Subcutaneous adipose tissue (tissue), 4 donors: Measurements from ENCODE around the gene SSH2. TPM values are rescaled to one million over a fixed set of nuclear protein-coding genes. Genes with fewer than 3 reads are reported as not detected.

Experiments used
- total RNA-seq, 4 donors: library from RNA; depleted of rRNA; stranded (reverse); fragments of >200 nt; gene quantifications; one replicate each; pipeline ENCODE4 v1.1.0, GENCODE V29; 2016
- TF ChIP-seq, protein P1 (sequence below): fragments of 450-650 bp; IDR thresholded peaks from one replicate; pipeline ENCODE4 v1.5.1; 2016; ENCODE audit warnings: low read depth, mild to moderate bottlenecking, control low read depth, antibody characterized with exemption, moderate library complexity

The SSH2 gene
- total RNA-seq, 4 donors from 2014 or later = 51.8 to 70.6 (median 61.4) TPM

DNA sequence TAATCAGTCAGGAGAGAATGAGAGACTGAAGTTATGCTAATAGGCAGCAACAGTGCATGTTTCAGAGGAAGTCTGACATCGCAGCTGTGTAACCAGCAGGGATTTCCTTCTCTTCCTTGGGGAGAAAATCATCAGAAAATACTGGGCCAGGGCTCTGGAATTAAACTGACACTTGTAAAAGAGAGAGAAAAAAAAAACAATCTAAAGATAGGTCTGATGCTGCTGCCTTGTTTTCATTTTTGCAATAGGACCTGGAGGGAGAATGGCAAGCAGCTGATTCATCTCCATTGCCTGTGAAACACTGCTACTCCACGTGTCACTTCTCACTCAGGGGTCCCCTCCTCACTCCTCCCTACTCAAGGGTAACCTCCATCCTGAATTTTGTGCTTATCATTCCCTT, 289.6 kb downstream of the SSH2 start:
- TF ChIP-seq, protein P1, sequence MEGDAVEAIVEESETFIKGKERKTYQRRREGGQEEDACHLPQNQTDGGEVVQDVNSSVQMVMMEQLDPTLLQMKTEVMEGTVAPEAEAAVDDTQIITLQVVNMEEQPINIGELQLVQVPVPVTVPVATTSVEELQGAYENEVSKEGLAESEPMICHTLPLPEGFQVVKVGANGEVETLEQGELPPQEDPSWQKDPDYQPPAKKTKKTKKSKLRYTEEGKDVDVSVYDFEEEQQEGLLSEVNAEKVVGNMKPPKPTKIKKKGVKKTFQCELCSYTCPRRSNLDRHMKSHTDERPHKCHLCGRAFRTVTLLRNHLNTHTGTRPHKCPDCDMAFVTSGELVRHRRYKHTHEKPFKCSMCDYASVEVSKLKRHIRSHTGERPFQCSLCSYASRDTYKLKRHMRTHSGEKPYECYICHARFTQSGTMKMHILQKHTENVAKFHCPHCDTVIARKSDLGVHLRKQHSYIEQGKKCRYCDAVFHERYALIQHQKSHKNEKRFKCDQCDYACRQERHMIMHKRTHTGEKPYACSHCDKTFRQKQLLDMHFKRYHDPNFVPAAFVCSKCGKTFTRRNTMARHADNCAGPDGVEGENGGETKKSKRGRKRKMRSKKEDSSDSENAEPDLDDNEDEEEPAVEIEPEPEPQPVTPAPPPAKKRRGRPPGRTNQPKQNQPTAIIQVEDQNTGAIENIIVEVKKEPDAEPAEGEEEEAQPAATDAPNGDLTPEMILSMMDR = no peak

DNA sequence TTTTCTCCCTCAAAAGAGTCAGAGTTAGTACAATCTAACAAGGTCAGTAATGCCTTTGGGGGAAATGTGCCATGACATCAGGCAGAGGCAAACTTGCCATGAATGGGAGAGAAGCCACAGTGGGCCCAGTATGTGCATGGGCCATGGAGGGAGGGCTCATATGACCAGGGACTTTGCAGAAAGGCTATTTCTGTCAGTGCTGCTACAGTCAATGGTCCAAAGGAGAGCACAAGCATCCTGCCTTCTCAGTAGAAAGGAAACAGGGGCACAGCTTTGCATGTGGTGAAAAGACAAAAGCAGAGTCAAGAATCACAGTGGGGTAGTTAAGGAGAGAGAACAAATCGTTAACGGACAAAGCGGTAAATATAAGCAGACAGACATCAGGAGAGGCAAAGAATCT, 296.1 kb downstream of the SSH2 start:
- TF ChIP-seq, protein P1 = no peak

DNA sequence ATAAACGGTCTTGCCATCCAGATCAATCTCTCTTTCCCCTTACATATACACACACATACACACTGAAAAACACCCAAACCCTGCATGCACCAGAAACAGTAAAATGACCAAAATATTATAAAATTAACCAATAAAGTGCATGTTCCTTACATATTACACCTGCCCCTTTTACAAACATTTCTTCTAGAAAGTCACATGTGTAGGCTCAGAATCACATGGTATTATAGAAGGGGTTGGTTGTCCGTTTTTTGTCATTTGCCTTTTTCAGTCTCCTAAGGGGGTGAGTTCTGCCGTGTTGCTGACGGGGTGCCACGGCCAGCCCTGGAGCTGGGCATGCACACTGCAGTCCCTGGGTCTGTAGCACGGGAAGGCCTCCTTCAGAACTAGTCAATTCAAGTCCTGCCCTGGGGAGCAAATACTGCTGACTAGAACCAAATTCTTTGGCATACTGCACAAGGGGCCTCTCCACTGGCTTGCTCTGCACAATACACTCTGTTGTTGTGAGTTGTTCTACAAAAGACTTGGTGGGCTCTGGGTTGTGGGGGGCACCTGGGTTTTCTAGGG, 299.3 kb downstream of the SSH2 start:
- TF ChIP-seq, protein P1 = no peak

DNA sequence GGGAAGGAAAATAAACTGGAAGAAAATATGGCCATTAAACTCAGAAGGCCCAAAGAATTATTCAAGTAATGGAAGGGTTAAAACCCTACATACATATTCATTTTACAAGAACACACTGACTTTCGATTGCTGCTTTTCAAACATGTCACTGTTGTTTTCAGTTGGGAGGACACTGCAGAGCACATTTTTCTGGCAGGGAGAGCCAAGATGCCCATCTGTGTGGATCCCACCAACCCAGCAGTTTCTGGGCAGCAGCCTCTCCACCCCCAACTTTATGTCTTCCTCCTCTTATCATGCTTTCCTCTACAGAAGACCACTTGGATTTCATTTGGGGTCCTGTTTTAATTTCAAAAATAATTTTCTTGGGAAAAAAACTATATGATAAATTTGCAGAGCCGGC, 300.2 kb downstream of the SSH2 start:
- TF ChIP-seq, protein P1 = no peak

DNA sequence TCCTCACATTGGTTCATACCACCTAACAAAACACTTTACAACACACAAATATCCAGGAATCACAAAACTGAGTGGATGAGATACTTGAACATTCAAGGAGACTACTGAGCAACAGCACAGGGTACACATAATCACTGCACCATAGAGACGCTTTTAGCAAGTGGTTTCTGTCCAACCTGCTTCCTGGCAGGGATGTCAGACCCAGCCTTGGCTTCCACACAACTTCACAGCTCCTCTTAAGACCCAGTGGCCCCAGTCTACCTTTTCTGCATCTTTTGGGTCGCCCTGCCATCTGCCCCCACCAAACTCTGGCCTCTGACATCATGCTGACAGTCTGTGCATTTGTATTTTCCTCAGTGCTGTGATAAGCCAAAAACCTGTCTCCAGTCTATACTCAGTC, 301.4 kb downstream of the SSH2 start:
- TF ChIP-seq, protein P1 = no peak

DNA sequence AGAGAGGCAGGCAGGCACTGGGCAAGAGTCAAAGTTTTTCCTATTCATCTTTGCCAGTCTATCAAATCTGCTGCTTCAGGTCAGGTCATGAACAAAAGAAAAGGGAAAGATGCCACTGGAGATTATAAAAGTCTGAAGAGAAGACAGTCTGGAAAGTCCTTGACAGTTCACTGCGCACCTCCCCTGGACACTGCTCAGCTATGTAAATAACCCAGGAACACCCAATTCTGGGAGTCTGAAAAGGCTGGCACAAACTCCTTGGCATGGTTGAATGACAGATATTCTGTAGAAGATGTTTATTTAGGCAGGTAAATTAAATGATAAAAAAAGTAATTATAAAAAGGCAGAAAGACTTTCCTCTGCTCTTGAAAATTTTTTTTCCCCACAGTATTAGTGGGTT, 302.1 kb downstream of the SSH2 start:
- TF ChIP-seq, protein P1 = no peak

DNA sequence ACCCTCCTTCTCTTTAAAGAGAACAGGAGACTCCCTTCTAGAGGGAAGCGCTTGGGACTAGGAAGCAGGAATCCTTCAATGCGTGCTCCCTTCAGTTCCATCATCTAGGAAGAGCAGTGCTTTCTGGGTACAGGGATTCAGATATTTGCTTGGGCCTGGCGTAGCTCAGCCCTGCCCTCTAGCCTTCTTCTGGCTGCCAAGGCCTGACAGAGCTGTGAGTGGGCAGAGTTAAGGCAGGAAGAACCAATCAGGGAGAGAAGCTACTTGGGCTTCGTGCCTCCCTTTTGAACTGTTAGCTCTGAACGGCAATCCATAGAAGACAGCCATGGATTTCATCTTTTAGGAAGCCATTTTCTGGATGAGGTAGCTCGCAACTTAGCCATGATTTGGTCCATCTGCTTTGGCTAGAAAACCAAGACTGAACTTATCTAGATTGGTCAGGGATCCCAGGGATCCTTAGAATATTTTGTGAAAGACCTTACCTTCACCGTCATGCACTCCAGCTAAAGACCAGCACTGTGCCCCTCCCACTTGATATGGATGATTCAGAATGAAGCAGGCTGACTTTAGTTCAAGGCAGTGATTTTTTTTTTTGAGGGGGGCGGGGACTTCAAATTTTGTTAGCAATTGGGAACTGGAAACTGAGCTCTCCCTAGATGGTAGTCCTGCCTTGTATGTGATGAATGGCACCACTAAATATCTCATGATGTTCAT, 304.8 kb downstream of the SSH2 start:
- TF ChIP-seq, protein P1 = no peak
